GM23338 (cell line): Measurements from ENCODE around the gene USP35. TPM values are rescaled to one million over a fixed set of nuclear protein-coding genes. Genes with fewer than 3 reads are reported as not detected.

Experiments
- ATAC-seq: fragments of 200-7000 bp; cut with Tn5 transposase; 3 replicates; pipeline ENCODE4 v1.9.1; 2020
- DNase-seq: peaks from one replicate; pipeline ENCODE4 v3.0.0-alpha.2; 2015; ENCODE audit warnings: low spot score
- H2AFZ ChIP-seq: fragments of 200-600 bp; sonication (generic); 2 replicates; pipeline ENCODE4 v1.8.0; 2016; ENCODE audit warnings: antibody characterized with exemption, mild to moderate bottlenecking, moderate library complexity
- H3F3A ChIP-seq: fragments of 200-600 bp; sonication (generic); replicated peaks from 2 replicates; pipeline ENCODE4 v1.8.0; 2017; ENCODE audit warnings: antibody characterized with exemption, mixed run types, low read depth
- H3K27ac ChIP-seq: fragments of 200-600 bp; sonication (generic); 2 replicates; pipeline ENCODE4 v1.6.1; 2016; ENCODE audit warnings: low read depth
- H3K27me3 ChIP-seq: fragments of 200-600 bp; sonication (generic); 2 replicates; pipeline ENCODE4 v1.8.0; 2016; ENCODE audit warnings: mild to moderate bottlenecking, mixed run types, moderate library complexity; ENCODE audit not compliant: insufficient read depth
- H3K36me3 ChIP-seq: fragments of 200-600 bp; sonication (generic); 2 replicates; pipeline ENCODE4 v1.8.0; 2016; ENCODE audit warnings: mild to moderate bottlenecking; ENCODE audit not compliant: insufficient read depth
- H3K4me1 ChIP-seq: fragments of 200-600 bp; sonication (generic); 2 replicates; pipeline ENCODE4 v1.8.0; 2016; ENCODE audit warnings: mild to moderate bottlenecking, moderate library complexity; ENCODE audit not compliant: insufficient read depth
- H3K4me2 ChIP-seq: fragments of 200-600 bp; sonication (generic); 2 replicates; pipeline ENCODE4 v1.7.1; 2017; ENCODE audit warnings: mixed run types
- H3K4me3 ChIP-seq: fragments of 200-600 bp; sonication (generic); 2 replicates; pipeline ENCODE4 v1.6.1; 2016; ENCODE audit warnings: mixed run types
- H3K79me2 ChIP-seq: fragments of 200-600 bp; sonication (generic); replicated peaks from 2 replicates; pipeline ENCODE4 v1.8.0; 2017; ENCODE audit warnings: mild to moderate bottlenecking; ENCODE audit not compliant: insufficient read depth
- H3K9me2 ChIP-seq: fragments of 200-600 bp; sonication (generic); 2 replicates; pipeline ENCODE4 v1.8.0; 2017; ENCODE audit not compliant: insufficient read depth
- H4K20me1 ChIP-seq: fragments of 200-600 bp; sonication (generic); replicated peaks from 2 replicates; pipeline ENCODE4 v1.8.0; 2017; ENCODE audit warnings: mild to moderate bottlenecking; ENCODE audit not compliant: insufficient read depth
- H3K27ac Mint-ChIP-seq: 2 replicates; pipeline ENCODE4 v1.8.0; 2020; ENCODE audit warnings: inconsistent platforms, mild to moderate bottlenecking, moderate library complexity, mixed read lengths
- H3K27me3 Mint-ChIP-seq: 3 replicates; pipeline ENCODE4 v1.8.0; 2022; ENCODE audit warnings: low read depth, mild to moderate bottlenecking, moderate library complexity, mixed read lengths, inconsistent platforms; ENCODE audit not compliant: insufficient read depth, poor library complexity
- H3K36me3 Mint-ChIP-seq: 3 replicates; pipeline ENCODE4 v1.8.0; 2021; ENCODE audit warnings: low read depth, mild to moderate bottlenecking, inconsistent platforms, moderate library complexity, mixed read lengths
- H3K4me1 Mint-ChIP-seq: 3 replicates; pipeline ENCODE4 v1.8.0; 2020; ENCODE audit warnings: mild to moderate bottlenecking, inconsistent platforms, mixed read lengths
- H3K4me3 Mint-ChIP-seq: 3 replicates; pipeline ENCODE4 v1.8.0; 2021; ENCODE audit warnings: moderate library complexity, mild to moderate bottlenecking, inconsistent platforms, mixed read lengths
- H3K9me3 Mint-ChIP-seq: 3 replicates; pipeline ENCODE4 v1.8.0; 2020; ENCODE audit warnings: moderate library complexity, mild to moderate bottlenecking, inconsistent platforms, mixed read lengths
- CREB1 ChIP-seq: fragments of 250-450 bp; sonication (Bioruptor Pico); IDR thresholded peaks from 2 replicates; pipeline ENCODE4 v1.5.0; 2020; ENCODE audit warnings: low read depth, mild to moderate bottlenecking, moderate library complexity
- CTCF ChIP-seq, 2 experiments: fragments of 200-600 bp in 1 of 2; sonication (generic) in 1 of 2; conservative IDR thresholded peaks; 2 replicates each; pipeline versions ENCODE4 v1.5.1 to v1.6.1; 2016 to 2017; ENCODE audit warnings: antibody characterized with exemption in 2 of 2, low read depth in 2 of 2, mild to moderate bottlenecking in 2 of 2, moderate library complexity in 1 of 2
- ETS1 ChIP-seq: IDR thresholded peaks from 2 replicates; pipeline ENCODE4 v1.6.1; 2016; ENCODE audit warnings: antibody characterized with exemption
- EZH2 ChIP-seq: fragments of 200-600 bp; sonication (generic); IDR thresholded peaks from one replicate; pipeline ENCODE4 v1.8.0; 2017; ENCODE audit warnings: antibody characterized with exemption, mild to moderate bottlenecking, low read depth; ENCODE audit not compliant: unreplicated experiment
- EZH2phosphoT487 ChIP-seq: fragments of 200-600 bp; sonication (generic); IDR thresholded peaks from one replicate; pipeline ENCODE4 v1.8.1; 2018; ENCODE audit warnings: antibody characterized with exemption; ENCODE audit not compliant: unreplicated experiment
- JUNB ChIP-seq: IDR thresholded peaks from one replicate; pipeline ENCODE4 v1.6.1; 2016; ENCODE audit warnings: antibody characterized with exemption; ENCODE audit not compliant: unreplicated experiment
- NANOG ChIP-seq: IDR thresholded peaks from 2 replicates; pipeline ENCODE4 v1.6.1; 2016; ENCODE audit warnings: antibody characterized with exemption, borderline replicate concordance
- POLR2AphosphoS5 ChIP-seq: IDR thresholded peaks from 2 replicates; pipeline ENCODE4 v1.6.1; 2016; ENCODE audit warnings: antibody characterized with exemption, low read depth
- STAT1 ChIP-seq: IDR thresholded peaks from one replicate; pipeline ENCODE4 v1.6.1; 2016; ENCODE audit warnings: antibody characterized with exemption; ENCODE audit not compliant: unreplicated experiment
- ZNF114 ChIP-seq: fragments of 250-450 bp; sonication (Bioruptor Pico); IDR thresholded peaks from 2 replicates; pipeline ENCODE4 v1.5.0; 2020; ENCODE audit warnings: mild to moderate bottlenecking, moderate library complexity
- ZNF331 ChIP-seq: fragments of 250-450 bp; sonication (Bioruptor Pico); IDR thresholded peaks from 2 replicates; pipeline ENCODE4 v1.5.0; 2020; ENCODE audit warnings: low read depth, mild to moderate bottlenecking, moderate library complexity
- ZNF462 ChIP-seq: fragments of 250-450 bp; sonication (Bioruptor Pico); IDR thresholded peaks from 2 replicates; pipeline ENCODE4 v1.5.0; 2020; ENCODE audit warnings: mild to moderate bottlenecking, moderate library complexity
- polyA plus RNA-seq: library from polyadenylated mRNA; unstranded; fragments of >200 nt; fragmentation: Nextera tagmentation; extraction: Ambion mirVana; gene quantifications from 2 replicates; pipeline ENCODE4 v1.2.1, GENCODE V29; 2016
- total RNA-seq: library from RNA; depleted of rRNA; stranded (reverse); fragments of >200 nt; shearing (Covaris generic); gene quantifications from 2 replicates; pipeline ENCODE4 v1.2.3, GENCODE V29; 2014
- TF ChIP-seq, protein P1 (sequence below): IDR thresholded peaks from one replicate; pipeline ENCODE4 v1.6.1; 2018; ENCODE audit warnings: antibody characterized with exemption; ENCODE audit not compliant: unreplicated experiment

The USP35 gene
- total and polyA plus RNA-seq, 2 experiments from 2014 or later: 2.5 to 10.7 TPM

DNA sequence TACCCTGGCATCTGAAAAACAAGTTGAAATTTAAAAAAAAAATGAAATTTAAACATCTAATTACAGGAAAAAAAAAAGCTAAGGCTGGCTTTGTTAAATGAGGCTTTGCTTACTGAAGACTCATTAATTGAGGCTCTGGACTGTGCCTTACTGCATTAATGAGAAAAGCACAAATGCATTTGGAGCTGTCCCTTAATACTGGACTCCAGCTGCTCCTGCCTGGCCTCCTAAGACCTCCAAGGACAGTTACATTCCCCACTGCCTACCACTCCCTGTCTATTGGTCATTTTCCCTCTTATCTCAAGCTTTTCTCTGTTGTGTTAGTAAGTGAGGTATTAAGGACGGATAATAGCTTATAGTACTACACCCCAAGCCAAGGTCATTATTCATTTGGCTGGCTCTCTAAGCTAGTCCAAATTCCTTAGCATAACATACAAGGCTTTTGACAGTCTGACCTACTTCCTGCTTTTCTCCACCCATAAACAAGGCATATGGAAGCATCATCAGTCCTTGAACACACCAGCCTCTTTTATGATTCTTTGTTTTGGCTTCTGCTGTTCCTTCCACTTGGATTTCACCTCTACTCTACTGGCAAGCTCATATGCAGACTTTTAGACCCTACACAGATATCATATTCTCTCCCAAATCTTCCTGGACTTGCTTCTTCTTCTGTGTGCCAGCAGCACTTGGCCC, 62.5 kb downstream of the USP35 start:
- Mint-ChIP-seq H3K4me1 (no peaks in the 10 kb centered on the region), H3K4me3 (no peak overlapping the region), H3K27ac (no peak overlapping the region), H3K36me3 (peaks cover 1% of the 10 kb centered on the region; the same call in 1 of the 3 replicates), H3K9me3 (no peaks in the 10 kb centered on the region), H3K27me3 (no peaks in the 10 kb centered on the region)
- H3K4me3 ChIP-seq: no peak overlapping the region
- ATAC-seq (no peak), DNase-seq (no peak)
- no peak overlapping the region for H2AFZ ChIP-seq
- no peaks in the 10 kb centered on the region for H3K27me3 ChIP-seq
- no peak overlapping the region for H3K4me2 ChIP-seq
- H3K27ac ChIP-seq: no peak overlapping the region
- H3K36me3 ChIP-seq: no peaks in the 10 kb centered on the region
- H4K20me1 ChIP-seq: no peaks in the 10 kb centered on the region; the same call in 1 of the 2 replicates
- no peaks in the 10 kb centered on the region for H3K9me2 ChIP-seq
- H3F3A ChIP-seq: no peaks in the 10 kb centered on the region
- H3K79me2 ChIP-seq: no peaks in the 10 kb centered on the region
- H3K4me1 ChIP-seq: no peaks in the 10 kb centered on the region
- no peak for TF ChIP-seq EZH2
- TF ChIP-seq, protein P1, sequence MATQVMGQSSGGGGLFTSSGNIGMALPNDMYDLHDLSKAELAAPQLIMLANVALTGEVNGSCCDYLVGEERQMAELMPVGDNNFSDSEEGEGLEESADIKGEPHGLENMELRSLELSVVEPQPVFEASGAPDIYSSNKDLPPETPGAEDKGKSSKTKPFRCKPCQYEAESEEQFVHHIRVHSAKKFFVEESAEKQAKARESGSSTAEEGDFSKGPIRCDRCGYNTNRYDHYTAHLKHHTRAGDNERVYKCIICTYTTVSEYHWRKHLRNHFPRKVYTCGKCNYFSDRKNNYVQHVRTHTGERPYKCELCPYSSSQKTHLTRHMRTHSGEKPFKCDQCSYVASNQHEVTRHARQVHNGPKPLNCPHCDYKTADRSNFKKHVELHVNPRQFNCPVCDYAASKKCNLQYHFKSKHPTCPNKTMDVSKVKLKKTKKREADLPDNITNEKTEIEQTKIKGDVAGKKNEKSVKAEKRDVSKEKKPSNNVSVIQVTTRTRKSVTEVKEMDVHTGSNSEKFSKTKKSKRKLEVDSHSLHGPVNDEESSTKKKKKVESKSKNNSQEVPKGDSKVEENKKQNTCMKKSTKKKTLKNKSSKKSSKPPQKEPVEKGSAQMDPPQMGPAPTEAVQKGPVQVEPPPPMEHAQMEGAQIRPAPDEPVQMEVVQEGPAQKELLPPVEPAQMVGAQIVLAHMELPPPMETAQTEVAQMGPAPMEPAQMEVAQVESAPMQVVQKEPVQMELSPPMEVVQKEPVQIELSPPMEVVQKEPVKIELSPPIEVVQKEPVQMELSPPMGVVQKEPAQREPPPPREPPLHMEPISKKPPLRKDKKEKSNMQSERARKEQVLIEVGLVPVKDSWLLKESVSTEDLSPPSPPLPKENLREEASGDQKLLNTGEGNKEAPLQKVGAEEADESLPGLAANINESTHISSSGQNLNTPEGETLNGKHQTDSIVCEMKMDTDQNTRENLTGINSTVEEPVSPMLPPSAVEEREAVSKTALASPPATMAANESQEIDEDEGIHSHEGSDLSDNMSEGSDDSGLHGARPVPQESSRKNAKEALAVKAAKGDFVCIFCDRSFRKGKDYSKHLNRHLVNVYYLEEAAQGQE: no peak
- no peak for TF ChIP-seq ZNF462 (CRISPR knock-in tag)
- no peak for TF ChIP-seq ZNF331 (CRISPR knock-in tag)
- no peak for TF ChIP-seq EZH2phosphoT487
- no peak for TF ChIP-seq CREB1 (CRISPR knock-in tag)
- TF ChIP-seq STAT1: no peak
- TF ChIP-seq JUNB: no peak
- no peak for TF ChIP-seq NANOG
- TF ChIP-seq CTCF (conservative IDR thresholded peaks at IDR 0.05; ENCODE audit: low read depth in 2 of 2): no peak
- no peak for TF ChIP-seq POLR2AphosphoS5
- TF ChIP-seq ZNF114: no peak
- no peak for TF ChIP-seq ETS1
